Gastrocnemius medialis (tissue), 4 donors: ENCODE measurements around the gene RASSF4.

Source experiments
- POLR2A ChIP-seq, 2 donors: fragments of 450-650 bp; IDR thresholded peaks; one replicate each; pipeline ENCODE4 v1.6.1; 2017; ENCODE audit warnings: antibody characterized with exemption in 2 of 2, mild to moderate bottlenecking in 2 of 2, moderate library complexity in 2 of 2
- TF ChIP-seq, protein P1 (sequence below), 5 experiments: fragments of 450-650 bp in 3 of 5; fragments of 200-600 bp in 2 of 5; sonication (generic) in 2 of 5; IDR thresholded peaks in 4 of 5; conservative IDR thresholded peaks in 1 of 5; 1 replicate in 4 of 5; 2 replicates in 1 of 5; pipeline ENCODE4 v1.5.1; 2016 to 2019; ENCODE audit warnings: antibody characterized with exemption in 5 of 5, mild to moderate bottlenecking in 3 of 5, moderate library complexity in 3 of 5

DNA sequence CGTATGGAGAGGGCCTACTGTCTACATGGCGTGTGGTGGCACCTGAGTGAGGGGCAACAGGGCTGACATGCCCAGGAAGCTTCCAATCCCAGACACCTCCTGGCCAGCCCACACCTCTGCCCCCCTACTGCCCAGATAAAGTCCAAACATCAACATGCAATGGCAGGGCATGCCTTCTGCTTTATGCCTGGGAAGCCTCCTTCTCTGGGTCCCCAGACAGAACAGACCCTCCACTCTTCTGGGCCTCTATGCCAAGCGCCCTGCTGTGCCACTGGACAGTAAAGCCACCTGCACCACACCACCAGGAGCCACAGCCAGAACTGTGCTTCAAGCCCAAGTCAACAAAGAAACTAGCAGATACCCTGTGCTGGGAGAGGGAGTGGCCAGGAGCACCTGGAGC, 36.0 kb upstream of the RASSF4 start:
- TF ChIP-seq, protein P1, sequence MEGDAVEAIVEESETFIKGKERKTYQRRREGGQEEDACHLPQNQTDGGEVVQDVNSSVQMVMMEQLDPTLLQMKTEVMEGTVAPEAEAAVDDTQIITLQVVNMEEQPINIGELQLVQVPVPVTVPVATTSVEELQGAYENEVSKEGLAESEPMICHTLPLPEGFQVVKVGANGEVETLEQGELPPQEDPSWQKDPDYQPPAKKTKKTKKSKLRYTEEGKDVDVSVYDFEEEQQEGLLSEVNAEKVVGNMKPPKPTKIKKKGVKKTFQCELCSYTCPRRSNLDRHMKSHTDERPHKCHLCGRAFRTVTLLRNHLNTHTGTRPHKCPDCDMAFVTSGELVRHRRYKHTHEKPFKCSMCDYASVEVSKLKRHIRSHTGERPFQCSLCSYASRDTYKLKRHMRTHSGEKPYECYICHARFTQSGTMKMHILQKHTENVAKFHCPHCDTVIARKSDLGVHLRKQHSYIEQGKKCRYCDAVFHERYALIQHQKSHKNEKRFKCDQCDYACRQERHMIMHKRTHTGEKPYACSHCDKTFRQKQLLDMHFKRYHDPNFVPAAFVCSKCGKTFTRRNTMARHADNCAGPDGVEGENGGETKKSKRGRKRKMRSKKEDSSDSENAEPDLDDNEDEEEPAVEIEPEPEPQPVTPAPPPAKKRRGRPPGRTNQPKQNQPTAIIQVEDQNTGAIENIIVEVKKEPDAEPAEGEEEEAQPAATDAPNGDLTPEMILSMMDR (IDR thresholded peaks at IDR 0.05 in 4 of 5, conservative IDR thresholded peaks at IDR 0.05 in 1 of 5), result no peak
- TF ChIP-seq POLR2A (IDR thresholded peaks at IDR 0.05), result no peak
